Esophagus squamous epithelium (tissue), 4 donors: ENCODE results near the gene CARM1.

Source experiments
- POLR2A ChIP-seq, 4 donors: fragments of 450-650 bp; IDR thresholded peaks; one replicate each; pipeline ENCODE4 v1.6.1; 2017; ENCODE audit warnings: antibody characterized with exemption in 4 of 4, mild to moderate bottlenecking in 4 of 4, moderate library complexity in 3 of 4
- TF ChIP-seq, protein P1 (sequence below), 6 experiments: fragments of 450-650 bp in 4 of 6; fragments of 200-600 bp in 2 of 6; sonication (generic) in 2 of 6; IDR thresholded peaks; one replicate each; pipeline ENCODE4 v1.5.1; 2016 to 2019; ENCODE audit warnings: antibody characterized with exemption in 6 of 6, mild to moderate bottlenecking in 4 of 6, moderate library complexity in 4 of 6

DNA sequence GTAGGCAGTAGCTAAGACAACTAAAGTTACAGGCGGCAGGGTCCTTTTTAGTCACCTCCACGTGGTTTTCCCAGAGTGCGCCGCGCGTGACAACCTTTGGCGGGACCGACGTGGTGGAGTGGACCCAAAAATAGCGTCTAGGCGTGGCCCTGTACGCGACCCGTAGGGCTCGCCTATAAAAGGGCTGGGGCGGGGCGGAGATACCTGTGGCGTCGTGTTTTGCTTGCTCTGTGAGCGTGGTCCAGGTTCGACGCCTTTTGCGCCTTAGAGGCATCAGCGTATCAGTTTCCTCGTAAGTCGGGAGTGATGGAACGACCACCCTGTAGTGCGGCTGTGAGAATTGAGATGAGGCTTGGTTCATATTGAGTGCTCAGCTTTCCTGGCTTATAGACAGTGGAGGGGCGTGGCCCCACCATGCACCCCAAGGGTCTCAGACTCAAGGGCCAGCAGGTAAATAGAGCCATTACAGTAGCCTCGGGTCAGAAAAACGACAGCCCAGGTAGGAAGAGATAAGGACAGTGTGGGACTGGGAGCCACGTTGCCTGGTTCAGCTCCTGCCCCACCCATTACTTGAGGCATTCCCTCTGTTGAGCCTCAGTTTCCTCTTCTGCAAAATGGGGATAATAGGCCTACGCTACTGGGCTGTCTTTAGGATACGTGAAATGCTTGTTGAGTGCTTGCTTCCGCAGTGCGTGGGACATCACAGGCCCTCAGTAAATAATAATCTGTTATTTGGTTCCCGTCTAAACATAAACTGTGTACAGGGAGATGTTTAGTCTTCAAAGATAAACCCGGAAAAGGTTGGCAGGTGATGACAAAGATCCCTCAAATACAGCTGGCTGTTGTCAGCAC lies 34.6 kb upstream of the CARM1 start:
- TF ChIP-seq, protein P1, sequence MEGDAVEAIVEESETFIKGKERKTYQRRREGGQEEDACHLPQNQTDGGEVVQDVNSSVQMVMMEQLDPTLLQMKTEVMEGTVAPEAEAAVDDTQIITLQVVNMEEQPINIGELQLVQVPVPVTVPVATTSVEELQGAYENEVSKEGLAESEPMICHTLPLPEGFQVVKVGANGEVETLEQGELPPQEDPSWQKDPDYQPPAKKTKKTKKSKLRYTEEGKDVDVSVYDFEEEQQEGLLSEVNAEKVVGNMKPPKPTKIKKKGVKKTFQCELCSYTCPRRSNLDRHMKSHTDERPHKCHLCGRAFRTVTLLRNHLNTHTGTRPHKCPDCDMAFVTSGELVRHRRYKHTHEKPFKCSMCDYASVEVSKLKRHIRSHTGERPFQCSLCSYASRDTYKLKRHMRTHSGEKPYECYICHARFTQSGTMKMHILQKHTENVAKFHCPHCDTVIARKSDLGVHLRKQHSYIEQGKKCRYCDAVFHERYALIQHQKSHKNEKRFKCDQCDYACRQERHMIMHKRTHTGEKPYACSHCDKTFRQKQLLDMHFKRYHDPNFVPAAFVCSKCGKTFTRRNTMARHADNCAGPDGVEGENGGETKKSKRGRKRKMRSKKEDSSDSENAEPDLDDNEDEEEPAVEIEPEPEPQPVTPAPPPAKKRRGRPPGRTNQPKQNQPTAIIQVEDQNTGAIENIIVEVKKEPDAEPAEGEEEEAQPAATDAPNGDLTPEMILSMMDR (IDR thresholded peaks at IDR 0.05) = peak in 1 of 6 experiments; percentile 4
- no peak for TF ChIP-seq POLR2A (IDR thresholded peaks at IDR 0.05)
